CD4-positive, CD25-positive, alpha-beta regulatory T cell (primary cell): ENCODE data around the gene GPR34. TPM values are rescaled to one million over a fixed set of nuclear protein-coding genes. Genes with fewer than 3 reads are reported as not detected.
A peak's percentile ranks its signal among the peaks of the same experiment; 100 is the strongest.
"Not testable (repeated sequence)": the region's sequence is repeated elsewhere in the genome, so short reads cannot be mapped to it uniquely, and the experiment has no call there.

ENCODE experiments used
- ATAC-seq, 2 donors: fragments of 150-1000 bp; cut with Tn5 transposase; one replicate each; pipeline ENCODE4 v1.10.0; 2021; ENCODE audit warnings: low read depth in 2 of 2, moderate number of reproducible peaks in 2 of 2, moderate library complexity in 1 of 2
- DNase-seq, 3 donors: peaks; one replicate each; pipeline versions ENCODE4 v3.0.0 to v3.0.0-alpha.2; 2012 to 2022; ENCODE audit warnings: mixed read lengths in 1 of 3
- H3K27ac ChIP-seq: one replicate; pipeline ENCODE4 v1.7.0; 2013; ENCODE audit warnings: mild to moderate bottlenecking, low read length; ENCODE audit not compliant: insufficient read depth, poor library complexity, severe bottlenecking
- H3K27me3 ChIP-seq: one replicate; pipeline ENCODE4 v1.7.0; 2013; ENCODE audit warnings: low read length; ENCODE audit not compliant: control insufficient read depth, insufficient read depth
- H3K36me3 ChIP-seq: one replicate; pipeline ENCODE4 v1.7.0; 2013; ENCODE audit warnings: mild to moderate bottlenecking, low read length, moderate library complexity; ENCODE audit not compliant: control insufficient read depth, insufficient read depth
- H3K4me1 ChIP-seq: 2 replicates; pipeline ENCODE4 v1.7.0; 2013; ENCODE audit warnings: mild to moderate bottlenecking, low read length; ENCODE audit not compliant: insufficient read depth, control insufficient read depth, poor library complexity, severe bottlenecking
- H3K4me3 ChIP-seq: one replicate; pipeline ENCODE4 v1.7.0; 2013; ENCODE audit warnings: low read depth, mild to moderate bottlenecking, low read length, moderate library complexity
- H3K9me3 ChIP-seq, 2 experiments: 1 replicate in 1 of 2; 2 replicates in 1 of 2; pipeline ENCODE4 v1.7.0; 2013; ENCODE audit warnings: low read length in 2 of 2, mild to moderate bottlenecking in 1 of 2, moderate library complexity in 1 of 2; ENCODE audit not compliant: control insufficient read depth in 2 of 2
- H3K27ac Mint-ChIP-seq, 3 donors: one replicate each; pipeline ENCODE4 v1.8.0; 2020 to 2022; ENCODE audit warnings: mild to moderate bottlenecking in 3 of 3, mixed read lengths in 3 of 3, moderate library complexity in 2 of 3
- H3K27me3 Mint-ChIP-seq: one replicate; pipeline ENCODE4 v1.8.0; 2022; ENCODE audit warnings: mild to moderate bottlenecking, mixed read lengths
- H3K36me3 Mint-ChIP-seq: one replicate; pipeline ENCODE4 v1.8.0; 2020; ENCODE audit warnings: mixed read lengths
- H3K4me1 Mint-ChIP-seq, 4 donors: one replicate each; pipeline ENCODE4 v1.8.0; 2020 to 2022; ENCODE audit warnings: mixed read lengths in 4 of 4, mild to moderate bottlenecking in 1 of 4
- H3K4me3 Mint-ChIP-seq, 4 donors: one replicate each; pipeline ENCODE4 v1.8.0; 2020 to 2022; ENCODE audit warnings: mild to moderate bottlenecking in 4 of 4, mixed read lengths in 4 of 4, moderate library complexity in 3 of 4
- H3K9me3 Mint-ChIP-seq, 7 donors: one replicate each; pipeline ENCODE4 v1.8.0; 2020 to 2022; ENCODE audit warnings: mixed read lengths in 7 of 7, mild to moderate bottlenecking in 3 of 7, moderate library complexity in 2 of 7
- polyA plus RNA-seq, 4 donors: library from polyadenylated mRNA; unstranded; fragments of 300-500 nt; fragmentation: Illumina TruSeq; gene quantifications; one replicate each; pipeline ENCODE4 v1.2.3, GENCODE V29; 2021
- total RNA-seq: library from RNA; stranded (reverse); gene quantifications from one replicate; pipeline ENCODE4 v1.2.3, GENCODE V29; 2022

The GPR34 gene
- not detected for total RNA-seq
- polyA plus RNA-seq = under 1 TPM in 3 of 4 donors, not detected in 1; 0.17 to 0.53 (median 0.24) TPM

- DNase-seq (peak in 1 of 3 donors; percentile 38), ATAC-seq (peak in 1 of 2 donors; percentile 46)
- peak within 1 kb of the TSS in 1 of 3 donors; percentile 63 for H3K27ac Mint-ChIP-seq
- peaks cover 11 to 50% (median 34%) of the 10 kb centered on the region in 4 donors for H3K4me1 Mint-ChIP-seq
- Histone ChIP-seq H3K27ac (no peak within 1 kb of the TSS), H3K27me3 (no peaks in the 10 kb centered on the region), H3K9me3 (no peaks in the 10 kb centered on the region), H3K4me1 (peaks cover 8% of the 10 kb centered on the region), H3K36me3 (peaks cover 10% of the 10 kb centered on the region), H3K4me3 (no peak within 1 kb of the TSS)
- no peaks in the 10 kb centered on the region for H3K27me3 Mint-ChIP-seq
- peaks cover 7% of the 10 kb centered on the region for H3K36me3 Mint-ChIP-seq
- H3K4me3 Mint-ChIP-seq = peak within 1 kb of the TSS in 2 of 4 donors; percentile 47 to 75
- no peaks in the 10 kb centered on the region for H3K9me3 Mint-ChIP-seq
Measured at GRCh38 chrX:41688835-41689234, at the start of gene GPR34. Gene GPR34, plus strand, starts transcription at chrX:41688973. Its CDS starts 6,661 bp downstream, at chrX:41695634.

- not testable (repeated sequence) for H3K4me1 Mint-ChIP-seq, H3K4me3 Mint-ChIP-seq, H3K27ac Mint-ChIP-seq, H3K36me3 ChIP-seq, DNase-seq, H3K4me3 ChIP-seq, H3K9me3 ChIP-seq, H3K27ac ChIP-seq, H3K4me1 ChIP-seq, ATAC-seq, H3K27me3 ChIP-seq, H3K27me3 Mint-ChIP-seq
- H3K9me3 Mint-ChIP-seq = peaks cover 0 to 26% (median 4%) of the 10 kb centered on the region in 7 donors
- peaks cover 40% of the 10 kb centered on the region for H3K36me3 Mint-ChIP-seq
Measured at GRCh38 chrX:41646201-41646600, 42.6 kb upstream of the GPR34 start.

- H3K4me1 Mint-ChIP-seq = peaks cover 0 to 7% (median 3%) of the 10 kb centered on the region in 4 donors
- Histone ChIP-seq H3K9me3 (no peaks in the 10 kb centered on the region), H3K4me3 (no peak overlapping the region), H3K36me3 (peaks cover 68% of the 10 kb centered on the region), H3K27ac (no peak overlapping the region), H3K4me1 (no peaks in the 10 kb centered on the region), H3K27me3 (no peaks in the 10 kb centered on the region)
- no peak for DNase-seq
- ATAC-seq = no peak
- peak overlapping the region in 1 of 3 donors; percentile 13 for H3K27ac Mint-ChIP-seq
- H3K27me3 Mint-ChIP-seq = no peaks in the 10 kb centered on the region
- H3K36me3 Mint-ChIP-seq = peaks cover 60% of the 10 kb centered on the region
- no peak overlapping the region for H3K4me3 Mint-ChIP-seq
- H3K9me3 Mint-ChIP-seq = peaks cover 0 to 12% (median 2%) of the 10 kb centered on the region in 7 donors
Measured at GRCh38 chrX:41653125-41653524, 35.6 kb upstream of the GPR34 start.

- Mint-ChIP-seq H3K9me3 (peaks cover 0 to 6% (median 0%) of the 10 kb centered on the region in 7 donors), H3K4me3 (no peak overlapping the region), H3K4me1 (peaks cover 0 to 6% (median 3%) of the 10 kb centered on the region in 4 donors), H3K27me3 (no peaks in the 10 kb centered on the region), H3K36me3 (peaks cover 58% of the 10 kb centered on the region), H3K27ac (no peak overlapping the region)
- H3K4me3 ChIP-seq = no peak overlapping the region
- H3K27me3 ChIP-seq = no peaks in the 10 kb centered on the region
- H3K36me3 ChIP-seq = peaks cover 86% of the 10 kb centered on the region
- DNase-seq = no peak
- no peaks in the 10 kb centered on the region for H3K4me1 ChIP-seq
- H3K27ac ChIP-seq = no peak overlapping the region
- no peaks in the 10 kb centered on the region for H3K9me3 ChIP-seq
- ATAC-seq = no peak
Measured at GRCh38 chrX:41655101-41655500, 33.7 kb upstream of the GPR34 start.

- Histone ChIP-seq H3K27ac (no peak overlapping the region), H3K4me1 (no peaks in the 10 kb centered on the region), H3K4me3 (no peak overlapping the region), H3K9me3 (no peaks in the 10 kb centered on the region), H3K36me3 (peaks cover 89% of the 10 kb centered on the region), H3K27me3 (no peaks in the 10 kb centered on the region)
- no peaks in the 10 kb centered on the region for H3K27me3 Mint-ChIP-seq
- no peak overlapping the region for H3K4me3 Mint-ChIP-seq
- H3K4me1 Mint-ChIP-seq = peaks cover 0 to 6% (median 3%) of the 10 kb centered on the region in 4 donors
- peaks cover 58% of the 10 kb centered on the region for H3K36me3 Mint-ChIP-seq
- peaks cover 0 to 3% (median 0%) of the 10 kb centered on the region in 7 donors for H3K9me3 Mint-ChIP-seq
- DNase-seq = no peak
- no peak for ATAC-seq
- peak overlapping the region in 1 of 3 donors; percentile 48 for H3K27ac Mint-ChIP-seq
Measured at GRCh38 chrX:41655631-41656030, 33.1 kb upstream of the GPR34 start.

GRCh38 chrX:41661366-41662095 lies 27.2 kb upstream of the GPR34 start:
- Histone ChIP-seq H3K36me3 (peaks cover 64% of the 10 kb centered on the region), H3K4me1 (no peaks in the 10 kb centered on the region), H3K27ac (no peak overlapping the region), H3K27me3 (no peaks in the 10 kb centered on the region), H3K9me3 (no peaks in the 10 kb centered on the region), H3K4me3 (no peak overlapping the region)
- no peak for ATAC-seq
- Mint-ChIP-seq H3K9me3 (no peaks in the 10 kb centered on the region), H3K27ac (peak overlapping the region in 1 of 3 donors; percentile 28), H3K36me3 (peaks cover 28% of the 10 kb centered on the region), H3K4me3 (no peak overlapping the region), H3K4me1 (peaks cover 5 to 17% (median 11%) of the 10 kb centered on the region in 4 donors), H3K27me3 (no peaks in the 10 kb centered on the region)
- no peak for DNase-seq

GRCh38 chrX:41664375-41664901 lies 24.3 kb upstream of the GPR34 start:
- Mint-ChIP-seq H3K27ac (peak overlapping the region in 1 of 3 donors; percentile 43), H3K4me1 (peaks cover 6 to 29% (median 26%) of the 10 kb centered on the region in 4 donors), H3K36me3 (peaks cover 13% of the 10 kb centered on the region), H3K9me3 (no peaks in the 10 kb centered on the region), H3K27me3 (no peaks in the 10 kb centered on the region), H3K4me3 (no peak overlapping the region)
- ATAC-seq = no peak
- H3K4me3 ChIP-seq = no peak overlapping the region
- no peak overlapping the region for H3K27ac ChIP-seq
- peaks cover 38% of the 10 kb centered on the region for H3K36me3 ChIP-seq
- H3K9me3 ChIP-seq = no peaks in the 10 kb centered on the region
- no peak for DNase-seq
- H3K4me1 ChIP-seq = no peaks in the 10 kb centered on the region
- H3K27me3 ChIP-seq = no peaks in the 10 kb centered on the region
